Right lung (tissue), 10 donors: ENCODE data around the gene AMBRA1. TPM values are rescaled to one million over a fixed set of nuclear protein-coding genes. Genes with fewer than 3 reads are reported as not detected.

Experiments used
- DNase-seq, 2 donors: peaks; one replicate each; pipeline ENCODE4 v3.0.0-alpha.2; 2013
- long read RNA-seq, 8 donors: transcript quantifications; one replicate each; lab custom pipeline, GENCODE V29; 2026
- polyA plus RNA-seq, 5 donors: library from polyadenylated mRNA; unstranded; fragments of 120-200 nt; gene quantifications; one replicate each; pipeline versions ENCODE4 v1.2.1 to v1.2.3, GENCODE V29; 2013; ENCODE audit warnings: inconsistent platforms in 1 of 5, low replicate concordance in 1 of 5; ENCODE audit not compliant: insufficient read length in 5 of 5, insufficient read depth in 1 of 5

Gene AMBRA1, protein sequence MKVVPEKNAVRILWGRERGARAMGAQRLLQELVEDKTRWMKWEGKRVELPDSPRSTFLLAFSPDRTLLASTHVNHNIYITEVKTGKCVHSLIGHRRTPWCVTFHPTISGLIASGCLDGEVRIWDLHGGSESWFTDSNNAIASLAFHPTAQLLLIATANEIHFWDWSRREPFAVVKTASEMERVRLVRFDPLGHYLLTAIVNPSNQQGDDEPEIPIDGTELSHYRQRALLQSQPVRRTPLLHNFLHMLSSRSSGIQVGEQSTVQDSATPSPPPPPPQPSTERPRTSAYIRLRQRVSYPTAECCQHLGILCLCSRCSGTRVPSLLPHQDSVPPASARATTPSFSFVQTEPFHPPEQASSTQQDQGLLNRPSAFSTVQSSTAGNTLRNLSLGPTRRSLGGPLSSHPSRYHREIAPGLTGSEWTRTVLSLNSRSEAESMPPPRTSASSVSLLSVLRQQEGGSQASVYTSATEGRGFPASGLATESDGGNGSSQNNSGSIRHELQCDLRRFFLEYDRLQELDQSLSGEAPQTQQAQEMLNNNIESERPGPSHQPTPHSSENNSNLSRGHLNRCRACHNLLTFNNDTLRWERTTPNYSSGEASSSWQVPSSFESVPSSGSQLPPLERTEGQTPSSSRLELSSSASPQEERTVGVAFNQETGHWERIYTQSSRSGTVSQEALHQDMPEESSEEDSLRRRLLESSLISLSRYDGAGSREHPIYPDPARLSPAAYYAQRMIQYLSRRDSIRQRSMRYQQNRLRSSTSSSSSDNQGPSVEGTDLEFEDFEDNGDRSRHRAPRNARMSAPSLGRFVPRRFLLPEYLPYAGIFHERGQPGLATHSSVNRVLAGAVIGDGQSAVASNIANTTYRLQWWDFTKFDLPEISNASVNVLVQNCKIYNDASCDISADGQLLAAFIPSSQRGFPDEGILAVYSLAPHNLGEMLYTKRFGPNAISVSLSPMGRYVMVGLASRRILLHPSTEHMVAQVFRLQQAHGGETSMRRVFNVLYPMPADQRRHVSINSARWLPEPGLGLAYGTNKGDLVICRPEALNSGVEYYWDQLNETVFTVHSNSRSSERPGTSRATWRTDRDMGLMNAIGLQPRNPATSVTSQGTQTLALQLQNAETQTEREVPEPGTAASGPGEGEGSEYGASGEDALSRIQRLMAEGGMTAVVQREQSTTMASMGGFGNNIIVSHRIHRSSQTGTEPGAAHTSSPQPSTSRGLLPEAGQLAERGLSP (N-terminal part only)
- polyA plus RNA-seq: 10 to 100 TPM; 18.6 to 24.3 (median 20.7) TPM
- long read RNA-seq, donor 1, partial matches to known transcripts: 0 of 1 reads
- long read RNA-seq, donor 1, other reads (novel, unspliced or antisense): 0 of 1 reads
- long read RNA-seq, donor 2, full-length matches to known transcripts: 1 of 1 reads
- long read RNA-seq, donor 2, partial matches to known transcripts: 0 of 1 reads
- long read RNA-seq, donor 2, other reads (novel, unspliced or antisense): 0 of 1 reads
- long read RNA-seq, donor 3, partial matches to known transcripts: 0 of 1 reads
- long read RNA-seq, donor 3, other reads (novel, unspliced or antisense): 0 of 1 reads
- long read RNA-seq, donor 4: 0 reads
- long read RNA-seq, donor 5, partial matches to known transcripts: 0 of 1 reads
- long read RNA-seq, donor 5, other reads (novel, unspliced or antisense): 0 of 1 reads
- long read RNA-seq, donor 6, full-length matches to known transcripts: 1 of 1 reads
- long read RNA-seq, donor 6, partial matches to known transcripts: 0 of 1 reads
- long read RNA-seq, donor 6, other reads (novel, unspliced or antisense): 0 of 1 reads
- long read RNA-seq, donor 7: 0 reads
- long read RNA-seq, donor 8, partial matches to known transcripts: 0 of 1 reads
- long read RNA-seq, donor 8, other reads (novel, unspliced or antisense): 0 of 1 reads

DNA sequence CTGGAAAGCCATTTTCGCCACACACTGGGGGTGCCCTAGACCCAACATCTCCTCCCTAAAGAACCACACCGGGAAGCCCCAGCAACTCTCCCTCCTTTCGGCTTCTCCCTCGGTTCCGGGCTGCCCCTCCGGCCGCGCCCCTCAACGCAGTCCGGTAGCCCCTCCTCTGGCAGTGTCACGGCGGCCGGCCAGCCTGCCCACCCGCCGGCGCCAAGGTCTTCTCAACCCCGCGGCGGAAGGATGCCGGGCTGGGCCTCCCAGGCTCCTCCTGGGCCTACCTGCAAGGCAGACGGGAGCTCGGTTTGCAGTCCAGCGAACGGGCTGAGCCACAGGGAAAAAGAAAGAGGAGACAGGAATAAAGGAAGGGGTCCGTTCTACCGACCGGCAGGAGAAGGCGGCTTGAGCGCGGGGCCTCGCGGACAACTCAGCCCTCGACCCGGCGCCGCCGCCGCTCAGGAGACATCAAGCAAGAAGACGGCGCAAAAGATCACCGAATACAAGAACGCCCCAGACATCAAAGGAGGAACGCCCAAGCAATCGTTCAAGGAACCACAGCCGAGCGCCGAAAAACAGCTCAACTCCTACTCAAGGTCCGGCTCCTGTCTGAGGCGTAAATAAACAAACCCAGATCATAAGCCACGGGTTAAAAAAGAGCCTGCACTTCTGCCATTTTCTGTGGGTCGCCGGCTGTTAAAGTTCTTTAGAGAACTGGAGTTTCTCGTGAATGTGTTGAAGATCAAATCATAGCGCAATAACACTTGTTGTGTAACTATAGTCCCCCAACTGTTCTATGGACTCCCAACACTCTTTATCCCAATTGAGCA is at the start of gene AMBRA1:
Gene AMBRA1 (minus strand): TSS at position 474 of the 824 bp plus-strand sequence. CDS start 45,643 bp downstream, outside the sequence.
- peak; percentile 84 to 87 for DNase-seq

DNA sequence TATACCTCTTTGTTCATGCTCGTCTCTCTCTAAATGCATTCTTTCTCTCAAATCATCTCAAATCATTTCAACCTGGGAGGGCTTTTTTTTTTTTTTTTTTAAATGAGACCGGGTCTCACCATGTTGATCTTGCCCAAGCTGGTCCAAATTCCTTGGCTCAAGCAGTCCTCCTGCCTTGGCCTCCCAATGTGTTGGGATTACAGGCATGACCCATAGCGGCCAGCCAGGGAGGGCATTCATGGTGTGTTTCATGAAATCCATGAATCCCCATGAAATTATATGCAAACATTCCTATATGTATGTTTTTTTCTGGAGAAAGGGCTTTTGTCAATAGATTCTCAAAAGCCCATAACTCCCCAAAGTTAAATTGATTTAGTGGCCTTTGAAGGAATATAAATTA is 49.7 kb upstream of the AMBRA1 start:
- no peak for DNase-seq

DNA sequence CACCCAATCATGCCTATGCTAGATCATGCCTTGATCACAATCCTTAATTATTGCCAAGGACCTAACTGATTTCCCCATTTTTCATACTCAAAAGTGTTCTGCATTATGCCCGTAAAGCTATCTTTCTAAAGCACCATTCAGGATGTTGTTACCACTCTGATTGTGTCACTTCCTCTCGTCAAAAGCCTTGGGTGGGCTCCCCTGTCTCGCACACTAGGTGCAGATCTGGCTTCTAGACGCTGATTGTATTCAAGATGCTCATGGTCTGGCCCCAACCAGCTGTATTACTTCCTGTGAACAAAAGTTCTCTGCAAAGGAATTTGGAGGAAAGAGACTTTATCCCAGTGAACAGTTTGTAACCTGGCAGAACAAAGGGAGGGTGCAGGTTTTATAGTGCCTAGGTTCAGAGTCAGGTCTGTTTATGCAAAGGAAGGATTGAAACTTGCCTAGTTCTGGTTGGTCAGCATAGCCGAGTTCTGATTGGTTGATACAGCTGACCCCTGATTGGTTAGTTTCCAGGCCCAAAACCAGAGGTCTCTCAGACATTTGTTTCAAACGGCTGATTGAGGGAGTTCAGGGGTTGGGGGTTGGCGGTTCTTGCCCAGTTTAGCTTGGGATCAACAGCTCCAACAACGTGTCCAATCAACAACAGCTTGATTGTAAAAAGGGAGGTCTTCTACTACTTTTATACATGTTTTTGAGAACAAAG is 49.0 kb upstream of the AMBRA1 start:
- DNase-seq: no peak

- no peak for DNase-seq
Observed at GRCh38 chr11:46641639-46642038, 47.8 kb upstream of the AMBRA1 start.

DNA sequence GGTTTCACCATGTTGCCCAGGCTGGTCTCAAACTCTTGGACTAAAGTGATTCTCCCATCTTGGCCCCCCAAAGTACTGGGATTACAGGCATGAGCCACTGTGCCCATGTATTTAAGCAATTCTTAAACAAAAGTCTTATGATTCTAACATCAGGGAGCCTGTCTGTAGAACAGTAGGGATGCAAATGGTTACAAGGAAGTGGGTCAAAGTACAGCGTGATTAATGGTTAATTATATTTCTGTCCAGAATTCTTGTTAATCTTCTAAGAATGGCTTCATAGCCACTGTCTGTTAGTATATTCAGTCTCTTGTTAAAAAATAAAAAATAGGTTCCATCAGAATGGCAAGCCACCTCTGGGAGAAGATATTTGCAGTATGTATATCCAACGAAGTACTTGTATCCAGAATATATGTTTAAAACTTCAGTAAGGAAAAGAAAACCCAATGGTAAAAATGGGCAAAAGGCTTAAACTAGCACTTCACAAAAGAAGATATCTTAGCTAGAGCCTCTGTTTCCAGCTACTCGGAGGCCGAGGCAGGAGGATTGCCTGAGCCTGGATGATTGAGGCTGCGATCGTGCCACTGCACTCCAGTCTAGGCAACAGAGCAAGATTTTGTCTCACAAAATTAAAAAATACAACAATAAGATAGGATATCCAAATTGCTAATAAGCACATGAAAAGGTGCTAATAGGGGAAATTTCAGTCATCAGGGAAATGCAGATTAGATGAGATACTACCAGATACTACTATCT is 46.4 kb upstream of the AMBRA1 start:
- DNase-seq: no peak

GRCh38 chr11:46639197-46639839 is 45.5 kb upstream of the AMBRA1 start:
- DNase-seq: no peak

GRCh38 chr11:46637546-46637945 is 43.7 kb upstream of the AMBRA1 start:
- no peak for DNase-seq

GRCh38 chr11:46635557-46636139 is 41.8 kb upstream of the AMBRA1 start:
- no peak for DNase-seq

DNA sequence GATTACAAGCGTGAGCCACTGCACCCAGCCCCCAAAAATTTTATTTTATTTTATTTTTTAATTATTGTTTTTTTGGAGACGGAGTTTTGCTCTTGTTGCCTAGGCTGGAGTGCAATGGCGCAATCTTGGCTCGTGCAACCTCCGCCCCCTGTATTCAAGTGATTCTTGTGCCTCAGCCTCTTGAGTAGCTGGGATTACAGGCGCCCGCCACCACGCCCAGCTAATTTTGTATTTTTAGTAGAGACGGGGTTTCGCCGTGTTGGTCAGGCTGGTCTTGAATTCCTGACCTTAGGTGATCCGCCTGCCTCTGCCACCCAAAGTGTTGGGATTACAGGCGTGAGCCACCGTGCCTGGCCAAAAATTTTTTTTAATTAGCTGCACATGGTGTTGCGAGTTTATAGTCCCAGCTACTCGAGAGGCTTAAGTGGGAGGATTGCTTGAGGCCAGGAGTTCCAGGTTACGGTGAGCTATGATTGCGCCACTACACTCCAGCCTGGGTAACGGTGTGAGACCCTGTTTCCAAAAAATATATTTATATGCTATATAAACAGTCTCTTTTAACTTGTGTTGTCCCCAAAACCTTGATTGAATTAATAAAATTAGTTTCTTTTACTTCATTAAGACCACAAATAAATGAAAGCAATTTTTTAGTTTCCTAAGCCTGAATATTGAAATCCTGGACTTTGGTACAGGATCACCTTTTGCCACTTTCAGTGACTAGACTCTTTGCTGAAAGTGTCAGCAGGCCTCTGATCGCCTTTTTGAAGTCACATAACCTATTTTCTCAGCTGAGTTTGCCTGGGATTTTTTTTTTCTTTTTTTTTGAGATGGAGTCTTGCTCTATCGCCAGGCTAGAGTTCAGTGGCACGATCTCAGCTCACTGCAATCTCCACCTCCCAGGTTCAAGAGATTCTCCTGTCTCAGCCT is 39.7 kb upstream of the AMBRA1 start:
- no peak for DNase-seq

- no peak for DNase-seq
Observed at GRCh38 chr11:46632502-46632901, 38.7 kb upstream of the AMBRA1 start.

- DNase-seq: no peak
Observed at GRCh38 chr11:46631676-46632075, 37.9 kb upstream of the AMBRA1 start.

DNA sequence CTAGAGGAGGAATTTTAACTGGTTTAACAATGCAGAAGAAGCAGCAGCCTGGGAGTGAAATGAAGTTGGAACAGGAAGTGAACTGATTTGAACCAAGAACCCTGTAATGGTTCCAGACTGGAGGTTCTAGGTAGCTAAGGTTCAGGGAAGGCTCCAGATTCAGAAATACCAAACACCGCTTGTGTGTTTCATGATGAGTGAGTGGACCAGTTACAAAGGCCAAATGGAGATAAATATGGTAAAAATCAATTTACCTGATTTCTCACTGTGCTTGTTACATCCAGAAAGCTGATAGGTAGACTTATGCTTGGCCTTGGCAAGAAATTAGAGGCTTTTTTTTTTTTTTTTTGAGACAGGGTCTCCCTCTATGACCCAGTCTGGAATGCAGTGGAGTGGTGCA is 36.4 kb upstream of the AMBRA1 start:
- no peak for DNase-seq

DNA sequence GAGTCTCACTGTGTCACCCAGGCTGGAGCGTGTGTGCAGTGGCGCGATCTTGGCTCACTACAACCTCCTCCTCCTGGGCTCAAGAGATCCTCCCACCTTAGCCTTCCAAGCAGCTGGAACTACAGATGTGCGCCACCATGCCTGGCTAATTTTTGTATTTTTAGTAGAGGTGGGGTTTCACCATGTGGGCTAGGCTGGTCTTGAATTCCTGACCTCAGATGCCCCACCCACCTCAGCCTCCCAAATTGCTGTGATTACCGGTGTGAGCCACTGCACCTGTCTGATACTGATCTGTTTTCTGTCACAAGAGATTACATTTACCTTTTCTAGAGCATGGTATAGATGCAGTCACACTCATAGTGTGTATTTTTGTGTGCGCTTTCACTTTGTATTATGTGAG is 35.1 kb upstream of the AMBRA1 start:
- no peak for DNase-seq

- DNase-seq: no peak
Observed at GRCh38 chr11:46625406-46625805, 31.6 kb upstream of the AMBRA1 start.

GRCh38 chr11:46618837-46619236 is 25.0 kb upstream of the AMBRA1 start:
- DNase-seq: no peak

DNA sequence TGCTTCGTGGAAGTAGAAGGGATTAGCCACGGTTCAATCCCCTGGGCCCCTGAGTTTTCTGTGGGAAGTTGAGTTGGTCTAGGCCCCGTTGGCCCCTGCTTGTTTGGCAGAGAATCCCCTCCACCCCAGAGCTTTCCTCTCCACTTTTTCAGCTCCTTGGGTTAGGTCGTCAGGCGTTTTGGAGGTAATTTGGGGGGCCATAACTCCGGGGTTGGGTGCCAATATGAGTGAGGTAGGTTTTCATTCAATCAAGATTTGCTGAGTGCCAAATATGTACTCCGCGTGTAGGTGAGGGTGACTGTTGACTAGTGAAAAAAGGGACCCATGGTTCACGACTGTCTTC is 24.1 kb upstream of the AMBRA1 start:
- DNase-seq: no peak
